Retinal pigment epithelial cell (primary cell): ENCODE results near the gene ACP5.
"Not testable (repeated sequence)": the region's sequence is repeated elsewhere in the genome, so short reads cannot be mapped to it uniquely, and the experiment has no call there.

Experiments used
- DNase-seq: peaks from one replicate; pipeline ENCODE4 v3.0.0-alpha.2; 2010; ENCODE audit warnings: low read depth
- H3K4me3 ChIP-seq: 2 replicates; pipeline ENCODE4 v1.5.1; 2011; ENCODE audit warnings: mild to moderate bottlenecking, low read length, control low read depth, moderate library complexity
- CTCF ChIP-seq: conservative IDR thresholded peaks from 2 replicates; pipeline ENCODE4 v1.5.1; 2011; ENCODE audit warnings: low read depth, low read length, control low read depth, inconsistent platforms

Gene ACP5

GRCh38 chr19:11611730-11612129 is 34.3 kb upstream of the ACP5 start:
- no peak for TF ChIP-seq CTCF
- DNase-seq, result no peak
- no peak overlapping the region for H3K4me3 ChIP-seq

- H3K4me3 ChIP-seq, result no peak overlapping the region
- TF ChIP-seq CTCF, result no peak
- DNase-seq, result no peak
These were observed 29.0 kb upstream of the ACP5 start for GRCh38 chr19:11606484-11606883.

- DNase-seq, H3K4me3 ChIP-seq: not testable (repeated sequence)
These were observed 22.3 kb upstream of the ACP5 start for GRCh38 chr19:11599704-11600103.

GRCh38 chr19:11598746-11599145 is 21.3 kb upstream of the ACP5 start:
- no peak for DNase-seq
- H3K4me3 ChIP-seq, result peak overlapping the region; percentile 90
- no peak for TF ChIP-seq CTCF

- no peak for TF ChIP-seq CTCF
These were observed 20.6 kb upstream of the ACP5 start for GRCh38 chr19:11598103-11598483.

GRCh38 chr19:11597202-11598102 is 20.0 kb upstream of the ACP5 start, which contains the start of gene ZNF627:
Gene ZNF627, plus strand, starts transcription at chr19:11597483. Its CDS starts 145 bp downstream, at chr19:11597628.
- DNase-seq, result peak; percentile 93
- H3K4me3 ChIP-seq, result peak within 1 kb of the TSS; percentile 90
- peak; percentile 18 for TF ChIP-seq CTCF

More at GRCh38 chr19:11598103-11598483, 20.6 kb upstream of the ACP5 start:
- no peak for DNase-seq
- peak overlapping the region; percentile 90 for H3K4me3 ChIP-seq

GRCh38 chr19:11596156-11596555 is 18.7 kb upstream of the ACP5 start:
- no peak overlapping the region for H3K4me3 ChIP-seq
- no peak for DNase-seq
- TF ChIP-seq CTCF, result no peak
